SK-N-SH (cell line): Measurements from ENCODE around the gene RSRC1. TPM values are rescaled to one million over a fixed set of nuclear protein-coding genes. Genes with fewer than 3 reads are reported as not detected.

Experiments
- CTCF ChIA-PET: fragments of 300-600, 350-600 bp; formaldehyde crosslinking; extraction: SDS; loops from one replicate; lab custom pipeline; 2021; lab: Yijun Ruan, JAX
- POLR2A ChIA-PET: fragments of 350-600 bp; sonication (Branson Sonifier 250); formaldehyde crosslinking; extraction: SDS; loops from one replicate; lab custom pipeline; 2020; ENCODE audit warnings: antibody characterized with exemption, inconsistent platforms; lab: Yijun Ruan, JAX
- DNase-seq: peaks from one replicate; pipeline ENCODE4 v3.0.0; 2012
- H2AFZ ChIP-seq: fragments of 200-600 bp; sonication (generic); 2 replicates; pipeline ENCODE4 v1.8.1; 2016; ENCODE audit warnings: antibody characterized with exemption, mild to moderate bottlenecking, low read depth
- H3F3A ChIP-seq: fragments of 200-600 bp; sonication (generic); replicated peaks from 2 replicates; pipeline ENCODE3; 2016; ENCODE audit warnings: antibody characterized with exemption, mild to moderate bottlenecking; ENCODE audit not compliant: insufficient read depth
- H3K27ac ChIP-seq, 2 experiments: fragments of 200-500 bp in 1 of 2; fragments of 200-600 bp in 1 of 2; sonication (Bioruptor generic) in 1 of 2; sonication (generic), shearing (Covaris generic) in 1 of 2; 2 replicates each; pipeline versions ENCODE4 v1.5.1 to v1.6.1; 2014 to 2016; ENCODE audit warnings: low read depth in 2 of 2, inconsistent platforms in 1 of 2, low read length in 1 of 2, mild to moderate bottlenecking in 1 of 2, mixed read lengths in 1 of 2
- H3K27me3 ChIP-seq: fragments of 200-600 bp; sonication (generic), shearing (Covaris generic); 2 replicates; pipeline ENCODE4 v1.6.1; 2016; ENCODE audit warnings: mixed run types; ENCODE audit not compliant: insufficient read depth
- H3K36me3 ChIP-seq, 2 experiments: fragments of 200-500 bp in 1 of 2; fragments of 200-600 bp in 1 of 2; sonication (Bioruptor generic) in 1 of 2; sonication (generic) in 1 of 2; replicated peaks in 1 of 2; 2 replicates each; pipeline versions ENCODE3 to v1.5.1; 2014 to 2016; ENCODE audit warnings: low read length in 1 of 2, mild to moderate bottlenecking in 1 of 2; ENCODE audit not compliant: insufficient read depth in 2 of 2, control insufficient read depth in 1 of 2
- H3K4me1 ChIP-seq, 2 experiments: fragments of 200-500 bp in 1 of 2; fragments of 200-600 bp in 1 of 2; sonication (Bioruptor generic) in 1 of 2; sonication (generic), shearing (Covaris generic) in 1 of 2; 2 replicates each; pipeline versions ENCODE4 v1.5.1 to v1.6.1; 2014 to 2016; ENCODE audit warnings: low read depth in 1 of 2, low read length in 1 of 2, mixed run types in 1 of 2; ENCODE audit not compliant: insufficient read depth in 2 of 2, control insufficient read depth in 1 of 2
- H3K4me2 ChIP-seq: fragments of 200-600 bp; sonication (generic), shearing (Covaris generic); 2 replicates; pipeline ENCODE4 v1.6.1; 2017; ENCODE audit warnings: mixed run types
- H3K4me3 ChIP-seq, 2 experiments: fragments of 200-500 bp in 1 of 2; fragments of 200-600 bp in 1 of 2; sonication (Bioruptor generic) in 1 of 2; sonication (generic), shearing (Covaris generic) in 1 of 2; 2 replicates each; pipeline versions ENCODE4 v1.5.1 to v1.8.1; 2014 to 2016; ENCODE audit warnings: low read depth in 2 of 2, inconsistent platforms in 1 of 2, low read length in 1 of 2, mild to moderate bottlenecking in 1 of 2, mixed read lengths in 1 of 2, moderate library complexity in 1 of 2
- H3K79me2 ChIP-seq: fragments of 200-600 bp; sonication (generic); 2 replicates; pipeline ENCODE4 v1.8.1; 2017; ENCODE audit warnings: mild to moderate bottlenecking; ENCODE audit not compliant: insufficient read depth
- H3K9ac ChIP-seq: fragments of 200-600 bp; sonication (generic); 2 replicates; pipeline ENCODE4 v1.6.1; 2017; ENCODE audit warnings: mixed run types
- H3K9me2 ChIP-seq: fragments of 200-600 bp; sonication (generic); 2 replicates; pipeline ENCODE4 v1.6.1; 2017; ENCODE audit warnings: mixed run types
- H3K9me3 ChIP-seq: fragments of 200-600 bp; sonication (generic); 2 replicates; pipeline ENCODE4 v1.6.1; 2017; ENCODE audit warnings: mixed run types, mild to moderate bottlenecking, moderate library complexity
- H4K20me1 ChIP-seq: fragments of 200-600 bp; sonication (generic); 2 replicates; pipeline ENCODE4 v1.6.1; 2017; ENCODE audit warnings: mild to moderate bottlenecking, mixed run types; ENCODE audit not compliant: insufficient read depth
- CTCF ChIP-seq: fragments of 200-600 bp; sonication (generic); IDR thresholded peaks from 2 replicates; pipeline ENCODE4 v1.6.1; 2017; ENCODE audit warnings: antibody characterized with exemption, mild to moderate bottlenecking, moderate library complexity
- ELF1 ChIP-seq: IDR thresholded peaks from 2 replicates; pipeline ENCODE4 v1.4.0; 2012
- FOXJ3 ChIP-seq: sonication (generic); formaldehyde crosslinking; IDR thresholded peaks from 2 replicates; pipeline ENCODE4 v1.5.1; 2020; ENCODE audit warnings: mild to moderate bottlenecking, missing genetic modification reagents
- IRF3 ChIP-seq: fragments of 150-350 bp; IDR thresholded peaks from 2 replicates; pipeline ENCODE4 v1.6.1; 2016; ENCODE audit warnings: mild to moderate bottlenecking, low read depth, low read length
- MEF2A ChIP-seq: IDR thresholded peaks from 2 replicates; pipeline ENCODE4 v1.4.0; 2012; ENCODE audit warnings: low read depth, borderline replicate concordance
- MXI1 ChIP-seq: IDR thresholded peaks from 2 replicates; pipeline ENCODE4 v1.6.1; 2012; ENCODE audit warnings: mild to moderate bottlenecking, low read depth, low read length, improper control_type of control experiment
- NFIC ChIP-seq: IDR thresholded peaks from 2 replicates; pipeline ENCODE4 v1.4.0; 2012; ENCODE audit warnings: borderline replicate concordance
- REST ChIP-seq: IDR thresholded peaks from 2 replicates; pipeline ENCODE4 v1.6.1; 2012; ENCODE audit warnings: mild to moderate bottlenecking, low read depth, low read length, moderate library complexity
- RFX5 ChIP-seq: IDR thresholded peaks from 2 replicates; pipeline ENCODE4 v1.6.1; 2012; ENCODE audit warnings: mild to moderate bottlenecking, improper control_type of control experiment, low read length
- TCF12 ChIP-seq: IDR thresholded peaks from 2 replicates; pipeline ENCODE4 v1.4.0; 2012
- USF1 ChIP-seq: IDR thresholded peaks from 2 replicates; pipeline ENCODE4 v1.4.0; 2012; ENCODE audit warnings: low read depth, borderline replicate concordance
- YY1 ChIP-seq: IDR thresholded peaks from 2 replicates; pipeline ENCODE4 v1.4.0; 2012; ENCODE audit warnings: low read depth, mild to moderate bottlenecking
- WGBS: methylation state at CpG from one replicate; pipeline ENCODE4 v1.1.6; 2017; ENCODE audit warnings: low lambda C conversion rate; 5-methylcytosine and 5-hydroxymethylcytosine counted together
- polyA plus RNA-seq, 3 experiments: library from polyadenylated mRNA; depleted of rRNA; stranded (reverse); fragments of >200 nt; gene quantifications; 2 replicates each; pipeline ENCODE4 v1.2.3, GENCODE V29; 2012
- TF ChIP-seq, protein P1 (sequence below): IDR thresholded peaks from 2 replicates; pipeline ENCODE4; 2012
- TF ChIP-seq, protein P2 (sequence below): IDR thresholded peaks from 2 replicates; pipeline ENCODE4 v1.4.0; 2012; ENCODE audit warnings: low read depth, borderline replicate concordance

Gene RSRC1
- polyA plus RNA-seq, 1 of the 3 experiments (the other 2 are of a cell fraction), result 4.5 TPM

DNA sequence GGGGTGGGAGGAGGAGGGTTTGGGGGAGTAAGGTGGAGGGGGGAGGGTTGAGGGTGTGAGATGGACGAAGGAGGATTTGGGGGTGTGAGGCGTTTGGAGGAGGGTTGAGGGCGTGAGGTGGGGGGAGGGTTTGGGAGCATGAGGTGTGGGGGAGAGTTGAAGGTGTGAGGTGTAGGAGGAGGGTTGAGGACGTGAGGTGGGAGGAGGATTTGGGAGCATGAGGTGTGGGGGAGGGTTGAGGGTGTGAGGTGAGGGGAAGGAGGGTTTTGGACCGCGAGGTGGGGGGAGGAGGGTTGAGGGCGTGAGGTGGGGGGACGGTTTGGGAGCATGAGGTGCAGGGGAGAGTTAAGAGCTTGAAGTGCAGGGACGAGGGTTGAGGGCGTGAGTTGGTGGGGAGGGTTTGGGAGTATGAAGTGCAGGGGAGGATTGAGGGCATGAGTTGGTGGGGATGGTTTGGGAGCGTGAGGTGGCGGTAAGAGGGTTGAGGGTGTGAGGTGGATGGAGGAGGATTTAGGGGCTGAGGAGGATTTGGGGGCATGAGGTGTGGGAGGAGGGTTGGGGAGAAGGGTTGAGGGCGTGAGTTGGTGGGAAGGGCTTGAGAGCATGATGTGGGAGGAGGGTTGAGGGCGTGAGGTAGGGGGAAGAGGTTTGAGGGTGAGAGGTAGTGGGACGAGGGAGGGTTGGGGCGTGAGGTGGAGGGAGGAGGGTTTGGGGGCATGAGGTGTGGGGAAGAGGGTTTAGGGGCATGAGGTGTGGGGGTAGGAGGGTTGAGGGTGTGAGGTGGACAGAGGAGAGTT, 462.3 kb downstream of the RSRC1 start:
- CTCF ChIA-PET, result interaction anchor here (0.6 to 0.8 kb wide), 2 partner anchors 33 to 1888 kb away, joined by 3 to 4 read pairs; no protein-coding TSS in a partner anchor
- 80% methylated on average over 16 of the region's 16 CpGs for WGBS

More for the DNA sequence above, 462.3 kb downstream of the RSRC1 start:
- 0 out of 2 replicates have a peak, but pooled peaks cover 4% of the 10 kb centered on the region for H3K79me2 ChIP-seq
- H2AFZ ChIP-seq, result no peak overlapping the region
- H3K9me3 ChIP-seq, result no peaks in the 10 kb centered on the region
- no peaks in the 10 kb centered on the region for H3F3A ChIP-seq
- no peaks in the 10 kb centered on the region for H3K27me3 ChIP-seq
- no peaks in the 10 kb centered on the region for H3K36me3 ChIP-seq
- no peak overlapping the region for H3K4me2 ChIP-seq
- TF ChIP-seq USF1 (no peak), IRF3 (no peak), ELF1 (no peak), MEF2A (no peak), RFX5 (no peak), FOXJ3 (CRISPR knock-in tag) (no peak), YY1 (no peak), TCF12 (no peak), REST (no peak), NFIC (no peak), MXI1 (no peak), CTCF (no peak)
- TF ChIP-seq, protein P1, sequence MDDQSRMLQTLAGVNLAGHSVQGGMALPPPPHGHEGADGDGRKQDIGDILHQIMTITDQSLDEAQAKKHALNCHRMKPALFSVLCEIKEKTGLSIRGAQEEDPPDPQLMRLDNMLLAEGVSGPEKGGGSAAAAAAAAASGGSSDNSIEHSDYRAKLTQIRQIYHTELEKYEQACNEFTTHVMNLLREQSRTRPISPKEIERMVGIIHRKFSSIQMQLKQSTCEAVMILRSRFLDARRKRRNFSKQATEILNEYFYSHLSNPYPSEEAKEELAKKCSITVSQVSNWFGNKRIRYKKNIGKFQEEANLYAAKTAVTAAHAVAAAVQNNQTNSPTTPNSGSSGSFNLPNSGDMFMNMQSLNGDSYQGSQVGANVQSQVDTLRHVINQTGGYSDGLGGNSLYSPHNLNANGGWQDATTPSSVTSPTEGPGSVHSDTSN, result no peak
- TF ChIP-seq, protein P2, sequence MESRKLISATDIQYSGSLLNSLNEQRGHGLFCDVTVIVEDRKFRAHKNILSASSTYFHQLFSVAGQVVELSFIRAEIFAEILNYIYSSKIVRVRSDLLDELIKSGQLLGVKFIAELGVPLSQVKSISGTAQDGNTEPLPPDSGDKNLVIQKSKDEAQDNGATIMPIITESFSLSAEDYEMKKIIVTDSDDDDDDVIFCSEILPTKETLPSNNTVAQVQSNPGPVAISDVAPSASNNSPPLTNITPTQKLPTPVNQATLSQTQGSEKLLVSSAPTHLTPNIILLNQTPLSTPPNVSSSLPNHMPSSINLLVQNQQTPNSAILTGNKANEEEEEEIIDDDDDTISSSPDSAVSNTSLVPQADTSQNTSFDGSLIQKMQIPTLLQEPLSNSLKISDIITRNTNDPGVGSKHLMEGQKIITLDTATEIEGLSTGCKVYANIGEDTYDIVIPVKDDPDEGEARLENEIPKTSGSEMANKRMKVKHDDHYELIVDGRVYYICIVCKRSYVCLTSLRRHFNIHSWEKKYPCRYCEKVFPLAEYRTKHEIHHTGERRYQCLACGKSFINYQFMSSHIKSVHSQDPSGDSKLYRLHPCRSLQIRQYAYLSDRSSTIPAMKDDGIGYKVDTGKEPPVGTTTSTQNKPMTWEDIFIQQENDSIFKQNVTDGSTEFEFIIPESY, result no peak
- no peak overlapping the region for H3K27ac ChIP-seq
- POLR2A ChIA-PET, result no interaction called here
- DNase-seq, result peak; percentile 48
- no peak overlapping the region for H3K9ac ChIP-seq
- no peaks in the 10 kb centered on the region for H4K20me1 ChIP-seq
- peaks cover 3 to 11% of the 10 kb centered on the region in 2 experiments; a peak in 2 of 4 replicates for H3K4me1 ChIP-seq
- H3K9me2 ChIP-seq, result no peaks in the 10 kb centered on the region
- no peak overlapping the region; a peak in 1 of 4 replicates for H3K4me3 ChIP-seq
